Stimulated activated naive CD8-positive, alpha-beta T cell treated with anti-CD3 and anti-CD28 coated beads, Interleukin-15, Interleukin-2, amounts not matched to agents 100 U/mL and 50 U/mL, for 24 hours (primary cell): ENCODE results near the gene EEF1A2.
A peak's percentile ranks its signal among the peaks of the same experiment; 100 is the strongest.

ENCODE experiments used
- ATAC-seq: fragments of 150-1000 bp; cut with Tn5 transposase; one replicate; pipeline ENCODE4 v1.10.0; 2021
- DNase-seq: peaks from one replicate; pipeline ENCODE4 v3.0.0; 2021

EEF1A2 gene

DNA sequence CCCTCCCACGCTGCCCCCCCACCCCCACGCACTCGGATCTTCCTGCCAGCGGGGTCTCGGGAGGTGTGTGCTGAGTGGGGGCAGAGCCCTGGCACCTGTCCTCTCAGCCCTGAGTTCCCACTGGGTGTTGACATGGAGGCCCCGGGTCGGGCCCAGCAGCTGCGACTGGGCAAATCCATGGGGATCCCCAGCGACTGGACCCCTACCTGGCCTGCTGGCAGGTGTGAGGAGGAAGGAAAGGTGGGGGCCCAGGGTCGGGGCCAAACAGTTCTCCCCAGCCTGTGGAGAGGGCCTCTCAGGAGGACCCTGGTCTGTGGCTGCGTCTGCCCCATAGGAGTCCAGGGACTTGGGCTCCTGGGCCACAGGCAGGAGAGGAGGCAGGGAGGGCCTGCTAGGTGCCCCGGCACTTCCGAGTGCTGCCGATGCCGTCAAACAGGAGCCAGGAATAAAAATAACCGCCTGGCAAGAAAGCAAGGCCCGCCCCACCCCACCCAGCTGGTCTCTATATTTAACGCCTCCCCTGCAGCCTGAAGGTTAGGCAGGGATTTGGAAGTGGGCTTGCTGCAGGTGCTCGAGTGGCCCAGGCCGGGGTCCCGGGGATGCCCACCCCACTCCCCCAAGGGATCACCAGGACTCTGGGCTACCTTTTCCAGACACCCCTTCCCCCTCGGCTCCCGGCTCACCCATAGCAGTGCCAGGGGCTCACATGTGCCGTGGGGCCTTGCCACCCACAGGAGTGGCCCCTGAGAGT lies 1.4 kb upstream of the EEF1A2 start:
- ATAC-seq (no peak), DNase-seq (no peak)

DNA sequence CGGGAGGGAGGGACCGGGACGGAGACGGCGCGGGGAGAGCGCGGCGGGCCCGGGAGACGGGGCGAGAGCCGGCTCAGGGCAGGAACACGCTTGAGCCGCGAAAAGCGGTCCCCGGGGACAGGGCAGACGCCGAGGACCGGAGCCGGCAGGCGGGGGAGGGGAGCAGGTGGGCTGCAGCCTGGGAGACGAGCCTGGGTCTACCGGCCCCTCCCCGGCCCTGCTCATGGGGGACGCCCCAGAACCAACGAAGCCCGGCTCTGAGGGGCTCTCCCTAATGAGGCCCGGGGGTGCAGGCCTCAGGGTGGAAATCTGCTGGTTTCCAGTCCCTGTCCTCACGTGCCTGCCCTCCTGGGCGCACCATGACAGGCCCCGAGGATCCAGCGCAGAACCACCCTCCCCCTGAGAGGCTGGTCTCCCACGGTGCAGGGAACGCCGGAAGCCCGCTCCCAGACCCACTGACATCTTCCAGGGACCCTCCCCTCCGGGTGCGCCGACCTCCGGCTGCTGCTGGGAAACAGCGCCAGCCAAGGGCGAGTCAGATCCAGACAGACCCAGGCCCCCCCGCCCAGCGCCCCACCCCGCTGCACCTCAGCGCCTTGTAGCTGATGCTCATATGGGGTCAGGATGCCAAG lies 571 bp upstream of the EEF1A2 start:
- no peak for ATAC-seq
- DNase-seq, result no peak

GRCh38 chr20:63497946-63498935 lies 642 bp downstream of the EEF1A2 start:
- DNase-seq (no peak), ATAC-seq (no peak)

GRCh38 chr20:63497138-63497945 lies 1.5 kb downstream of the EEF1A2 start:
- no peak for ATAC-seq
- DNase-seq, result no peak

DNA sequence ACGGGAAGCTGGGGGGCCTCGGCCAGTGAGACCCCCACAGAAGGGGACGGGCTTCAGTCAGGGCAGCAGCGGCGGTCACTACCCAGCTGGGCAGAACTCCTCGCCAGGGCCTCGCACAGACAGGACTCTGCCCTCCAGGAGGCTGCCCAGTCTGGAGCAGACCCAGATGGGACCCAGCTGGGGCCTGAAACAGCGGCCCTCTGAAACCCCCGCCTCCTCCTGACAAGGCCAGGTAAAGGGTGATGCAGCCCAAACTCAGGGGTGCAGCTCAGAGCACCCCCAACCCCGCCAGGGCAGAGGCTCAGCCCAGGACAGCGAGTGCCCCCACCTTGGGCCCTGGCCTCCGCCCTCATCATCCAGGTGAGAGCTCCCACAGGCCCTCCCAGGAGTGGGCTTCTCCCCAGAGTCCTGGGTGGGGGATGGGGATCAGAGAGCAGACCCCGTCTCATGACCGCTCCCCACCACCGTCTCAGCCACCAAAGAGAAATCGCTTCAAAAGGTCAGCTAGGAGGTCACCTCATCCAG lies 2.2 kb downstream of the EEF1A2 start:
- ATAC-seq, result peak; percentile 16
- DNase-seq, result no peak

GRCh38 chr20:63495741-63496595 lies 2.9 kb downstream of the EEF1A2 start:
- DNase-seq (peak; percentile 88), ATAC-seq (peak; percentile 64)

GRCh38 chr20:63495167-63495720 lies 3.6 kb downstream of the EEF1A2 start:
- ATAC-seq (no peak), DNase-seq (no peak)

- DNase-seq (no peak), ATAC-seq (no peak)
Observed at GRCh38 chr20:63494420-63495166, 4.3 kb downstream of the EEF1A2 start.

- ATAC-seq (no peak), DNase-seq (no peak)
Observed at GRCh38 chr20:63494084-63494419, 4.8 kb downstream of the EEF1A2 start.

- ATAC-seq (no peak), DNase-seq (no peak)
Observed at GRCh38 chr20:63493563-63494020, 5.3 kb downstream of the EEF1A2 start.

DNA sequence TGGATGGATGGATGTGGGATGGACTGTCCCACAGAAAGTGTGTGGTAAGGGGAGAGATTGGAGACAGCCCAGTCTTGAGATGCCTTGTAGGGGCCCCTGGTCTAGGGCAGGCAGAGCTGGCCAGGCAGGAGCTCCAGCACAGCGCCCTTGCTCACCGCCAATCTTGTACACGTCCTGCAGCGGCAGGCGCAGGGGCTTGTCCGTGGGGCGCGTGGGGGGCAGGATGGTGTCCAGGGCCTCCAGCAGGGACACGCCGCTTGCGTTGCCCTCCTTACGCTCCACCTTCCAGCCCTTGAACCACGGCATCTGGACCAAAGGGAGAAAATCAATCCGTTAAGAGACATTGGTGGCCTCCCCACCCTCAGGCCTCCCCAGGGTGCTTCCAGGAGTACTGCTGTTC lies 5.9 kb downstream of the EEF1A2 start:
- ATAC-seq, result no peak
- no peak for DNase-seq

GRCh38 chr20:63492518-63492917 lies 6.4 kb downstream of the EEF1A2 start:
- ATAC-seq (no peak), DNase-seq (no peak)

DNA sequence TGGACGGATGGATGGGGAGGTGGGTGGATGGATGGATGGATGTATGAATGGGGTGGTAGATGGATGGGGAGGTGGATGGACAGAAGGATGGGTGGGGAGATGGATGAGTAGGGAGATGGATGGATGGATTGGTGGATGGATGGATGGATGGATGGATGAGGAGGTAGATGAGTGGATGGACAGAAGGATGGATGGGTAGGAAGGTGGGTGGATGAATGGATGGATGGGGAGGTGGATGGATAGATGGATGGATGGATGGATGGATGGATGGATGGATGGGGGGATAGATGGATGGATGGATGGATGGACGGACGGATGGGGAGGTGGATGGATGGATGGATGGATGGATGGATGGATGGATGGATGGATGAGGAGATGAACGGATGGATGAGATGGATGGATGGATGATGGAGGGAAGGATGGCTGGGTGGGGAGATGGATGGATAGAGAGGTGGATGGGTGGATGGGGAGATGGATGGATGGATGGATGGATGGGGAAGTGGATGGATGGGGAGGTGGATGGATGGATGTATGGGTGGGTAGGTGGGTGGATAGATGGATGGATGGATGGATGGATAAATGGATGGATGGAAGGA lies 7.2 kb downstream of the EEF1A2 start:
- DNase-seq (no peak), ATAC-seq (no peak)

GRCh38 chr20:63491078-63491477 lies 7.8 kb downstream of the EEF1A2 start:
- ATAC-seq, result no peak

DNA sequence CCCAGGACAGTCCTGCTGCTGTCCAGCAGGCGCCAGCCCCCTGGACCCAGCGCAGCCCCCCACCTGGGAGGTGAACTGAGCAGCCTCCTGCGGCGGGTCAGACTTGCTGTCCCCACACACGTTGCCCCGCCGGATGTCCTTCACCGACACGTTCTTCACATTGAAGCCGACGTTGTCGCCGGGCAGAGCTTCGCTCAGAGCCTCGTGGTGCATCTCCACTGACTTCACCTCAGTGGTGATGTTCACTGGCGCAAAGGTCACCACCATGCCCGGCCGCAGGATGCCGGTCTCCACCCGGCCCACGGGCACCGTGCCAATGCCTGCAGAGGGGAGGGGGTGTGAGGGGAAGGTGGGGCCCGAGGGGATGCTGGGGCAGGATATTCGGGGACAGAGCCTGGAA lies 8.5 kb downstream of the EEF1A2 start:
- DNase-seq, result no peak
- ATAC-seq, result no peak

More at GRCh38 chr20:63491078-63491477, 7.8 kb downstream of the EEF1A2 start:
- DNase-seq, result no peak

DNA sequence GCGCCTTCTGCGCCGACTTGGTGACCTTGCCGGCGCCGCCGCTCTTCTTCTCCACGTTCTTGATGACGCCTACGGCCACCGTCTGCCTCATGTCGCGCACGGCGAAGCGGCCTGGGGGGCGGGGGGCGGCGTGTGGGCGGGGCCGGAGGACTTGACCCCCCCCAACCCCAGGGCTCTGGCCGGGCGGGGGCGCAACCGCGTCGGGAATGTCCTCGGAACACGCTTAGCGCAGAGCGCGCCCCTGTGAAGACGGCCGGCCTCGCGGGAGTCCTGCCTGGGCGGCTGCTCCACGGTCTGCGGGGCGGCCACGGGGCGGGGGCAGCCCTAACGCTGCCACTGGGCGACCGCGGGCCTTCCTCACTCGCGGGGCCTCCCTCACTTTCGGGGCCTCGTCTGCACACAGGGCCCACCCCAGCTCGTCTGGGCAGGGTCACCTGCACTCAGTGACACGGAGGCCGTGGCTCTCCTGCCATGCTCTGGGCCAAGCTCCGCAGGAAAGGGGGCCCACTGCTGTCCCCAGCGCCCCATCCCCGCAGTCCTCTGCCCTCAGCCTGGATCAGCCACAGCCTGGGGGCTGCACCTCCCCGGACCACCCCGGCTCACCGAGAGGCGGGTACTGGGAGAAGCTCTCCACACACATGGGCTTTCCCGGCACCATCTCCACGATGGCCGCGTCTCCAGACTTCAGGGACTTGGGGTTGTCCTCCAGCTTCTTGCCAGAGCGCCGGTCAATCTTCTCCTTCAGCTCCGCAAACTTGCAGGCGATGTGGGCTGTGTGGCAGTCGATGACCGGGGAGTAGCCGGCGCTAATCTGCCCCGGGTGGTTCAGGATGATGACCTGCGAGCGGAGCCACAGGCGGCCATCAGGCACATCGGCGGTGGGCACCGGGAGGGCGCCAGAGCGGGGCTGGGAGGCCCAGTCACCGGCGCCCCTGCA lies 10.3 kb downstream of the EEF1A2 start:
- no peak for DNase-seq
- no peak for ATAC-seq

GRCh38 chr20:63487781-63488241 lies 11.1 kb downstream of the EEF1A2 start:
- ATAC-seq (no peak), DNase-seq (no peak)
